Activated CD8-positive, alpha-beta memory T cell treated with anti-CD3 and anti-CD28 coated beads for 48 hours (primary cell): ENCODE results near the gene ETFDH.
"Not testable (repeated sequence)": the region's sequence is repeated elsewhere in the genome, so short reads cannot be mapped to it uniquely, and the experiment has no call there.

Experiments used
- DNase-seq, 3 experiments: peaks; one replicate each; pipeline ENCODE4 v3.0.0-alpha.2; 2020; ENCODE audit warnings: low read depth in 2 of 3, low spot score in 2 of 3

The ETFDH gene

DNA sequence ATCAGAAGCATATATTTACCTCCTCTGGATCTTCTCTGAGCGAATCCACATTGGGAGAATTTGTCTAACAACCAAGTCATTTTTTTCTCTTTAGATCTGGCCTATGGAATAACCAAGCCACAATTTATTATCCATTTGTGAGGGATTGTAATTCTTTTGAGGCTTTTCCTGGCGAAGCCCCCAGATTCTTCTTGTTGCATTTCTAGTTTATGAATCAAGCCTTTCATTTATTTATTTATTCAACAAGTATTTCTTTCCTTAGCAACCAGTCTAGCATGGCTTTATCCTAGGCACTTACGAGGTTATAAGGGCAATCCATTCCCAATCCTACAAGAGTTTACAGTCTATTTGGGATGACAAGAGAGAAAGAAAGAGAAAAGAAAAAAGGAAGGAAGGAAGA is 78.3 kb downstream of the ETFDH start:
- DNase-seq = no peak

GRCh38 chr4:158754385-158755180 is 82.5 kb downstream of the ETFDH start:
- DNase-seq = no peak

GRCh38 chr4:158755819-158756218 is 83.7 kb downstream of the ETFDH start:
- DNase-seq = not testable (repeated sequence)

- DNase-seq = no peak
Measured at GRCh38 chr4:158756588-158756987, 84.5 kb downstream of the ETFDH start.

DNA sequence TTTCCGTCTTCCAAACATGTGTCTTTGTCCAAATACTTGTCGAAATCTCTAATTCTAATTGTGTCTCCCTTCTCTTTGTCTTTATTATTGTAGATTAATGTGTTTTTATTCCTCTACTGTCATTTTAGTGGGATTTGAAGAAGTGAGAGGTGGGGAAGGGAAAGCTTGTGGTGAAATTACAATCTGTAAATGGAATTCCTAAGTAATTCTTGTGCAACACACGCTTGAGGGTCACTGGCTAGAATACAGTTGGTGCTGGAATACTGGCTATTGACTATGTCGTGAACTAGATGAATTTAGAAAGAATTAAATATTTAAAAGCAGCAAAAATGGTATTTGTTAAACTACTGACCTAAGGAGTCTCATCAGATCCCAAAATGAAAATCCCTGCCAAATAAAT is 86.0 kb downstream of the ETFDH start:
- DNase-seq = no peak

DNA sequence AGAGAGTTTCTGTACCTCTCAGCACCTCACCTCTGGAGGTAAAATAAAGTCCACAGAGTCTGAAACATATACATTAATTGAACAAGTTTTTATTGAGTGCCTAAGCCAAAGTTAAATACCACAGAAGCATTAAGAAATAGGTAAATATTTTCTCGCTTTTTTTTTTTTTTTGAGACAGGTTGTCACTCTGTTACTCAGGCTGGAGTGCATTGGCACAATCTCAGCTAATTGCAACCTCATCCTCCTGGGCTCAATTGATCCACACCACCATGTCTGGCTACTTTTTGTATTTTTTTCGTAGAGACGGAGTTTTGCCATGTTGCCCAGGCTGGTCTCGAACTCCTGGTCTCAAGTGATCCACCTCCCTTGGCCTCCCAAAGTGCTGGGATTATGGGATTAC is 86.6 kb downstream of the ETFDH start:
- DNase-seq = no peak
